Upper lobe of left lung (tissue), 4 donors: Measurements from ENCODE around the gene DARS1.
A peak's percentile ranks its signal among the peaks of the same experiment; 100 is the strongest.

Source experiments
- CTCF ChIP-seq, 6 experiments: fragments of 450-650 bp in 4 of 6; fragments of 200-600 bp in 2 of 6; sonication (generic) in 2 of 6; IDR thresholded peaks; one replicate each; pipeline ENCODE4 v1.5.1; 2016 to 2019; ENCODE audit warnings: antibody characterized with exemption in 6 of 6
- POLR2AphosphoS5 ChIP-seq, 2 donors: sonication (generic); formaldehyde crosslinking; IDR thresholded peaks; one replicate each; pipeline ENCODE4 v1.5.1; 2017; ENCODE audit warnings: antibody characterized with exemption in 2 of 2

DNA sequence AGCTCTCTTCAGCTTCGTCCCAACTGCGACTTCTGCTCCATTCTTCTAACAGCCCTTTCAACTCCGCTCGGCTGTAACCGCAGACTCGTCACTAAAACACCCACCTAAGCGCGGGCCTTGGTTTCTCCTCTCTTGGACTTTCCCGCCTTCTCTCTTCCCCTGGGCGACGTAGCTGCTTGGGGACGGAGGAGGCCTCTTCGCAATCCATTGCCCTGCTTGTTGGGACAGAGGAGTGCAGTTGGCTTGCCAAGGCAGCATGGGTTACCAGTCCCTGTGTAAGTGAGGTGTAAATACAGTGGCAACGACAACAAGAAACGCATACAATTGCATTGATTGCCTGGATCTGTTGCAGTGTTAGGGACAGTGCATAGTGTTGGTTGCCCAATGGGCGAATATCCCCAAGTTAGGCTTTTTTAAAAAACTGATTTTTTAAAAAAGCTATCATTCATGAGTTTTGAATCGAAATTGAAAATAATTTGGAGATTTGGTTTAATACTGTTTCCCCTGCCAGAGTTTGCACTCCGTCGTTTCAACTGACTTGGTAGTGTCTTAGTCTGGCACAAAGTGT lies 484 bp upstream of the DARS1 start:
- no peak for TF ChIP-seq CTCF (IDR thresholded peaks at IDR 0.05)
- TF ChIP-seq POLR2AphosphoS5 (IDR thresholded peaks at IDR 0.05) = peak in 1 of 2 donors; percentile 43
